ENCODE results near the gene PTGR3. TPM values are rescaled to one million over a fixed set of nuclear protein-coding genes. Genes with fewer than 3 reads are reported as not detected.
A peak's percentile ranks its signal among the peaks of the same experiment; 100 is the strongest.

Gene PTGR3
- total RNA-seq, 1 experiment from 2014 or later = 8.2 TPM

- no peaks in the 10 kb centered on the region for H3K27me3 ChIP-seq (ENCODE audit: low read length)
- H3K4me3 ChIP-seq (ENCODE audit: low read length) = peak overlapping the region; percentile 92
- H3K27ac ChIP-seq (ENCODE audit: low read length) = no peak overlapping the region
- no peak for DNase-seq
- 0 out of 2 replicates have a peak, but pooled peaks cover 7% of the 10 kb centered on the region for H4K20me1 ChIP-seq (ENCODE audit: low read length)
- peak overlapping the region; percentile 92 for H3K4me2 ChIP-seq (ENCODE audit: low read length)
- H3K9me3 ChIP-seq (ENCODE audit: low read length) = no peaks in the 10 kb centered on the region
- H3K9ac ChIP-seq (ENCODE audit: low read length) = peak overlapping the region; percentile 61
- no peak for TF ChIP-seq CTCF (conservative IDR thresholded peaks at IDR 0.05; ENCODE audit: low read depth, low read length)
- TF ChIP-seq EZH2phosphoT487 (IDR thresholded peaks at IDR 0.05; ENCODE audit: borderline replicate concordance, low read length) = no peak
- no peak for TF ChIP-seq EZH2 (IDR thresholded peaks at IDR 0.05; ENCODE audit: low read length, unreplicated experiment)
- H3K9me2 ChIP-seq (replicated peaks; ENCODE audit: low read length) = no peaks in the 10 kb centered on the region
- CTCF ChIA-PET = interaction anchor here (1.1 kb wide), 1 partner anchor 314 kb away, joined by 3 read pairs; no protein-coding TSS in a partner anchor
- ATAC-seq = no peak
- no peaks in the 10 kb centered on the region for H3K36me3 ChIP-seq (ENCODE audit: low read depth, low read length)
- H2AFZ ChIP-seq (ENCODE audit: low read length) = peak overlapping the region; percentile 91
- POLR2A ChIA-PET (ENCODE audit: unreplicated experiment) = no interaction called here
- H3K79me2 ChIP-seq (ENCODE audit: low read length) = peaks cover 56% of the 10 kb centered on the region
- peaks cover 35% of the 10 kb centered on the region for H3K4me1 ChIP-seq (ENCODE audit: insufficient read depth, low read length)
- peaks cover 9% of the 10 kb centered on the region for H3F3A ChIP-seq (ENCODE audit: low read length, unreplicated experiment)
- BruUV-seq (replicated peaks) = TSS peak; percentile 35
- intact Hi-C loops (cut with micrococcal nuclease) = loop anchor here (5.0 kb wide), 1 partner anchor 36 kb away; no protein-coding TSS in a partner anchor
Observed at GRCh38 chr18:75211002-75211621, 2.2 kb upstream of the PTGR3 start.

GRCh38 chr18:75210274-75211001 lies 1.5 kb upstream of the PTGR3 start, which contains the start of gene TSHZ1:
TSS of gene TSHZ1 (plus strand) at chr18:75210797. CDS start at chr18:75211877, 1,080 bp downstream.
- CTCF ChIA-PET = interaction anchor here (0.6 to 1.1 kb wide), 2 partner anchors 37 to 313 kb away, joined by 3 to 8 read pairs; no protein-coding TSS in a partner anchor

More at GRCh38 chr18:75210274-75211001, 1.5 kb upstream of the PTGR3 start, which contains the start of gene TSHZ1:
- Histone ChIP-seq H3K79me2 (ENCODE audit: low read length) (peaks cover 59% of the 10 kb centered on the region), H3K27ac (ENCODE audit: low read length) (peak within 1 kb of the TSS; percentile 89), H3K4me1 (ENCODE audit: insufficient read depth, low read length) (peaks cover 38% of the 10 kb centered on the region), H3K9ac (ENCODE audit: low read length) (peak within 1 kb of the TSS; percentile 81), H3K4me3 (ENCODE audit: low read length) (peak within 1 kb of the TSS; percentile 92), H3K27me3 (ENCODE audit: low read length) (no peaks in the 10 kb centered on the region), H2AFZ (ENCODE audit: low read length) (peak within 1 kb of the TSS; percentile 92), H3K9me3 (ENCODE audit: low read length) (no peaks in the 10 kb centered on the region), H3K9me2 (replicated peaks; ENCODE audit: low read length) (no peaks in the 10 kb centered on the region), H3K36me3 (ENCODE audit: low read depth, low read length) (no peaks in the 10 kb centered on the region), H3K4me2 (ENCODE audit: low read length) (peak within 1 kb of the TSS; percentile 92), H4K20me1 (ENCODE audit: low read length) (0 out of 2 replicates have a peak, but pooled peaks cover 8% of the 10 kb centered on the region), H3F3A (ENCODE audit: low read length, unreplicated experiment) (peaks cover 9% of the 10 kb centered on the region)
- no TSS peak for BruUV-seq (replicated peaks)
- TF ChIP-seq CTCF (conservative IDR thresholded peaks at IDR 0.05; ENCODE audit: low read depth, low read length) (no peak), EZH2 (IDR thresholded peaks at IDR 0.05; ENCODE audit: low read length, unreplicated experiment) (no peak), EZH2phosphoT487 (IDR thresholded peaks at IDR 0.05; ENCODE audit: borderline replicate concordance, low read length) (no peak)
- ATAC-seq (peak; percentile 12; the same call in 1 of the 2 replicates), DNase-seq (peak; percentile 82)
- POLR2A ChIA-PET (ENCODE audit: unreplicated experiment) = no interaction called here
- intact Hi-C loops (cut with micrococcal nuclease) = loop anchor here (1.0 to 5.0 kb wide), 2 partner anchors 37 to 314 kb away; no protein-coding TSS in a partner anchor
